ENCODE data around the gene GID4. TPM values are rescaled to one million over a fixed set of nuclear protein-coding genes. Genes with fewer than 3 reads are reported as not detected.

Gene GID4
- polyA plus RNA-seq, 3 donors, result 4.1 to 6.0 (median 4.4) TPM

DNA sequence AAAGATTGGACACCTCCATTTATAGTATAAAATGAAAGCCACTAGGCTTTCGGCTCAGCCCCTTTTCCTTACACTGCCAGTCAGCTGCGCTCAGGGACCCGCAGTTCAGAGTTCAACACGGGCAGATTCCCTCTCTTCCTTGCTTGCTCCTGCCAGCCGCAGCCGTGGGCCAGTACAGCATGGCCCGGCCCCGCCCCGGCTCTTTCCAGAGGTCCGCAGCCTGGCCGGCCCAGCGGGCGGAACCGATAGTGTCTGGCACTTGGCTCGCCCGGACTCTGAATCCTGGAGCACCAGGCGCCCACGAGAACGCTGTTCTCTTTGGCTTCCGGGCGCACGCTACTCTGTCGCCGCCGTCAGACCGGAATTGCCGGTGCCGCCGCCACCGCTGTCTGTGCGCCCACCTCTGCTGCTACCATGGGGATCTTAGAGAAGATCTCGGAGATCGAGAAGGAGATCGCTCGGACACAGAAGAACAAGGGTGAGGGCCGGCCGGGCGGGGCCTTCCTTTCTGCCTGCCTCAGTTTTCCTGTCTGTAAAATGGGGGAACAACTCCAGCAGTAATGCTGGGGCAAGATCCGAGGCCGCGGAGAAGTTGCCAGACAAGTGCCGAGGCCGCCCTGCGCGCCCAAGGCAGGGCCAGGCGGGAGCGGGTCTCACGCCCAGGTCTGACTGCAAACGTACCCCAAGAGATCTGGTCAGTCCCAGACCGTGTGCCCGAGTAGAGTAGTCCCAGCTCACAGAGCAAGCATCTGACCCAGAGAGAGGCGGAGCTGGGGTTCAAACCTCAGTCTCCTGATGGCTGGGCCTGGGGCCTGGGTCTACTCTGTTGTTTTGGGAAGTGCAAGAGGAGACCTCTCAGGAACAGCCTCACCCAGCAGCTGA lies 48.6 kb downstream of the GID4 start, which contains the start of gene DRG2:
Gene DRG2 (plus strand): TSS at position 339 of the 882 bp plus-strand sequence. CDS start 76 bp downstream, at position 415.
- Mint-ChIP-seq H3K36me3 (peaks cover 6 to 12% of the 10 kb centered on the region in 2 donors), H3K4me1 (peaks cover 28% of the 10 kb centered on the region), H3K27ac (peak within 1 kb of the TSS; percentile 93 to 99 (median 97)), H3K9me3 (peaks cover 0 to 3% (median 0%) of the 10 kb centered on the region in 7 donors), H3K27me3 (ENCODE audit: low read depth in 3 of 3) (peaks cover 0 to 3% (median 0%) of the 10 kb centered on the region in 3 donors), H3K4me3 (peak within 1 kb of the TSS; percentile 98 to 99)
- peak within 1 kb of the TSS; percentile 90 for H2AFZ ChIP-seq (ENCODE audit: insufficient read depth, low read depth, low read length, poor library complexity, severe bottlenecking)
- 2% methylated on average over 52 of the region's 52 CpGs for WGBS (ENCODE audit: insufficient coverage)
- intact Hi-C loops (cut with micrococcal nuclease), result no loop called here
- peaks cover 11 to 19% of the 10 kb centered on the region in 2 donors for H3K4me1 ChIP-seq (ENCODE audit: control insufficient read depth in 1 of 2, insufficient read depth in 2 of 2, low read length in 2 of 2)
- H3K4me2 ChIP-seq (replicated peaks; ENCODE audit: extremely low read depth, low read length, poor library complexity, severe bottlenecking), result peak within 1 kb of the TSS; percentile 87
- H3K27ac ChIP-seq (ENCODE audit: low read depth in 1 of 2, low read length in 2 of 2), result peak within 1 kb of the TSS; percentile 61 to 92
- H3K79me2 ChIP-seq (ENCODE audit: insufficient read depth, low read length), result peaks cover 26% of the 10 kb centered on the region
- DNase-seq, result peak; percentile 87 to 88 (median 88)
- H3K4me3 ChIP-seq (replicated peaks in 1 of 3; ENCODE audit: low read depth in 2 of 3, low read length in 3 of 3), result peak within 1 kb of the TSS; percentile 61 to 90 (median 88)
- H3K9ac ChIP-seq (ENCODE audit: insufficient read depth, low read length, poor library complexity, severe bottlenecking), result peak within 1 kb of the TSS; percentile 86
- TF ChIP-seq CTCF (IDR thresholded peaks at IDR 0.05), result no peak
- H3K36me3 ChIP-seq (replicated peaks in 1 of 2; ENCODE audit: control insufficient read depth in 1 of 2, insufficient read depth in 2 of 2, low read length in 2 of 2), result peaks cover 3 to 20% of the 10 kb centered on the region in 2 donors
- H3K9me3 ChIP-seq (replicated peaks in 1 of 2; ENCODE audit: control insufficient read depth in 1 of 2, insufficient read depth in 1 of 2, low read length in 2 of 2), result no peaks in the 10 kb centered on the region
- H3K27me3 ChIP-seq (ENCODE audit: control insufficient read depth in 2 of 2, insufficient read depth in 2 of 2, low read length in 2 of 2), result no peaks in the 10 kb centered on the region
- peaks cover 4% of the 10 kb centered on the region for H4K20me1 ChIP-seq (ENCODE audit: insufficient read depth, low read length)

- H3K9me3 Mint-ChIP-seq, result peaks cover 0 to 3% (median 0%) of the 10 kb centered on the region in 7 donors
- H3K36me3 Mint-ChIP-seq, result peaks cover 20 to 28% of the 10 kb centered on the region in 2 donors
- Histone ChIP-seq H3K79me2 (ENCODE audit: insufficient read depth, low read length) (peaks cover 26% of the 10 kb centered on the region), H3K9ac (ENCODE audit: insufficient read depth, low read length, poor library complexity, severe bottlenecking) (no peak overlapping the region), H3K27me3 (ENCODE audit: control insufficient read depth in 2 of 2, insufficient read depth in 2 of 2, low read length in 2 of 2) (no peaks in the 10 kb centered on the region), H3K27ac (ENCODE audit: low read depth in 1 of 2, low read length in 2 of 2) (no peak overlapping the region), H3K9me3 (replicated peaks in 1 of 2; ENCODE audit: control insufficient read depth in 1 of 2, insufficient read depth in 1 of 2, low read length in 2 of 2) (no peaks in the 10 kb centered on the region), H3K4me3 (replicated peaks in 1 of 3; ENCODE audit: low read depth in 2 of 3, low read length in 3 of 3) (no peak overlapping the region), H3K36me3 (replicated peaks in 1 of 2; ENCODE audit: control insufficient read depth in 1 of 2, insufficient read depth in 2 of 2, low read length in 2 of 2) (peaks cover 15 to 38% of the 10 kb centered on the region in 2 donors), H3K4me2 (replicated peaks; ENCODE audit: extremely low read depth, low read length, poor library complexity, severe bottlenecking) (no peak overlapping the region), H3K4me1 (ENCODE audit: control insufficient read depth in 1 of 2, insufficient read depth in 2 of 2, low read length in 2 of 2) (peaks cover 11 to 19% of the 10 kb centered on the region in 2 donors), H4K20me1 (ENCODE audit: insufficient read depth, low read length) (peaks cover 4% of the 10 kb centered on the region), H2AFZ (ENCODE audit: insufficient read depth, low read depth, low read length, poor library complexity, severe bottlenecking) (no peak overlapping the region)
- no peak for DNase-seq
- H3K27ac Mint-ChIP-seq, result peak overlapping the region in 3 of 7 donors; percentile 59 to 83 (median 78)
- 100% methylated on average over 2 of the region's 2 CpGs for WGBS (ENCODE audit: insufficient coverage)
- peaks cover 0 to 3% (median 0%) of the 10 kb centered on the region in 3 donors for H3K27me3 Mint-ChIP-seq (ENCODE audit: low read depth in 3 of 3)
- no peak for TF ChIP-seq CTCF (IDR thresholded peaks at IDR 0.05)
- H3K4me3 Mint-ChIP-seq, result no peak overlapping the region
- H3K4me1 Mint-ChIP-seq, result peaks cover 28% of the 10 kb centered on the region
- intact Hi-C loops (cut with micrococcal nuclease), result no loop called here
Measured at GRCh38 chr17:18089613-18090012, 50.4 kb downstream of the GID4 start.
